ENCODE data around the gene SPIN2B. TPM values are rescaled to one million over a fixed set of nuclear protein-coding genes. Genes with fewer than 3 reads are reported as not detected.
A peak's percentile ranks its signal among the peaks of the same experiment; 100 is the strongest.
"Not testable (repeated sequence)": the region's sequence is repeated elsewhere in the genome, so short reads cannot be mapped to it uniquely, and the experiment has no call there.

Gene SPIN2B
- total RNA-seq, 1 donor from 2014 or later = 20.1 TPM

GRCh38 chrX:57132046-57132445 is 10.7 kb upstream of the SPIN2B start:
- DNase-seq = no peak
- H3K27me3 Mint-ChIP-seq (ENCODE audit: unreplicated experiment) = no peaks in the 10 kb centered on the region
- no peaks in the 10 kb centered on the region for H3K36me3 Mint-ChIP-seq (ENCODE audit: unreplicated experiment)
- no peaks in the 10 kb centered on the region for H3K9me3 Mint-ChIP-seq (ENCODE audit: unreplicated experiment)
- H3K4me3 Mint-ChIP-seq (ENCODE audit: unreplicated experiment) = no peak overlapping the region
- no peaks in the 10 kb centered on the region for H3K4me1 Mint-ChIP-seq (ENCODE audit: low read depth, unreplicated experiment)
- no peak overlapping the region for H3K27ac Mint-ChIP-seq (ENCODE audit: unreplicated experiment)
- no peak for TF ChIP-seq CTCF (IDR thresholded peaks at IDR 0.05; ENCODE audit: partially characterized antibody, unreplicated experiment)

- Mint-ChIP-seq H3K4me3 (ENCODE audit: unreplicated experiment) (peak overlapping the region; percentile 89), H3K4me1 (ENCODE audit: low read depth, unreplicated experiment) (no peaks in the 10 kb centered on the region), H3K27me3 (ENCODE audit: unreplicated experiment) (peaks cover 7% of the 10 kb centered on the region), H3K36me3 (ENCODE audit: unreplicated experiment) (peaks cover 4% of the 10 kb centered on the region), H3K27ac (ENCODE audit: unreplicated experiment) (peak overlapping the region; percentile 81), H3K9me3 (ENCODE audit: unreplicated experiment) (peaks cover 2% of the 10 kb centered on the region)
- DNase-seq = no peak
- TF ChIP-seq CTCF (IDR thresholded peaks at IDR 0.05; ENCODE audit: partially characterized antibody, unreplicated experiment) = no peak
These were observed 468 bp upstream of the SPIN2B start for GRCh38 chrX:57121816-57122215.

- Mint-ChIP-seq H3K27ac (ENCODE audit: unreplicated experiment) (peak overlapping the region; percentile 94), H3K4me3 (ENCODE audit: unreplicated experiment) (peak overlapping the region; percentile 89)
- not testable (repeated sequence) for H3K36me3 Mint-ChIP-seq (ENCODE audit: unreplicated experiment); H3K9me3 Mint-ChIP-seq (ENCODE audit: unreplicated experiment); H3K27me3 Mint-ChIP-seq (ENCODE audit: unreplicated experiment); H3K4me1 Mint-ChIP-seq (ENCODE audit: low read depth, unreplicated experiment)
- peak; percentile 13 for DNase-seq
These were observed 658 bp downstream of the SPIN2B start for GRCh38 chrX:57120619-57121161.

GRCh38 chrX:57119416-57119815 is 1.9 kb downstream of the SPIN2B start:
- peaks cover 4% of the 10 kb centered on the region for H3K36me3 Mint-ChIP-seq (ENCODE audit: unreplicated experiment)
- peaks cover 7% of the 10 kb centered on the region for H3K27me3 Mint-ChIP-seq (ENCODE audit: unreplicated experiment)
- H3K27ac Mint-ChIP-seq (ENCODE audit: unreplicated experiment) = peak overlapping the region; percentile 78
- no peak for TF ChIP-seq CTCF (IDR thresholded peaks at IDR 0.05; ENCODE audit: partially characterized antibody, unreplicated experiment)
- H3K4me1 Mint-ChIP-seq (ENCODE audit: low read depth, unreplicated experiment) = no peaks in the 10 kb centered on the region
- peaks cover 2% of the 10 kb centered on the region for H3K9me3 Mint-ChIP-seq (ENCODE audit: unreplicated experiment)
- peak overlapping the region; percentile 65 for H3K4me3 Mint-ChIP-seq (ENCODE audit: unreplicated experiment)
- DNase-seq = no peak

GRCh38 chrX:57117566-57117965 is 3.8 kb downstream of the SPIN2B start:
- H3K36me3 Mint-ChIP-seq (ENCODE audit: unreplicated experiment); H3K9me3 Mint-ChIP-seq (ENCODE audit: unreplicated experiment); H3K4me1 Mint-ChIP-seq (ENCODE audit: low read depth, unreplicated experiment); H3K4me3 Mint-ChIP-seq (ENCODE audit: unreplicated experiment); H3K27ac Mint-ChIP-seq (ENCODE audit: unreplicated experiment); DNase-seq; H3K27me3 Mint-ChIP-seq (ENCODE audit: unreplicated experiment): not testable (repeated sequence)

GRCh38 chrX:57104921-57105398 is 16.4 kb downstream of the SPIN2B start:
- no peak overlapping the region for H3K27ac Mint-ChIP-seq (ENCODE audit: unreplicated experiment)

More at GRCh38 chrX:57104921-57105398, 16.4 kb downstream of the SPIN2B start:
- TF ChIP-seq CTCF (IDR thresholded peaks at IDR 0.05; ENCODE audit: partially characterized antibody, unreplicated experiment) = no peak
- no peaks in the 10 kb centered on the region for H3K36me3 Mint-ChIP-seq (ENCODE audit: unreplicated experiment)
- no peak overlapping the region for H3K4me3 Mint-ChIP-seq (ENCODE audit: unreplicated experiment)
- DNase-seq = no peak
- no peaks in the 10 kb centered on the region for H3K27me3 Mint-ChIP-seq (ENCODE audit: unreplicated experiment)
- H3K4me1 Mint-ChIP-seq (ENCODE audit: low read depth, unreplicated experiment) = no peaks in the 10 kb centered on the region
- H3K9me3 Mint-ChIP-seq (ENCODE audit: unreplicated experiment) = no peaks in the 10 kb centered on the region
